ENCODE data around the gene ASIC5.
A peak's percentile ranks its signal among the peaks of the same experiment; 100 is the strongest.

The ASIC5 gene

GRCh38 chr4:155866177-155866576 is at the start of gene ASIC5:
TSS of gene ASIC5 (minus strand) at chr4:155866277. CDS start at chr4:155866226, 51 bp downstream.
- no peak for DNase-seq

- DNase-seq: no peak
Observed at GRCh38 chr4:155914782-155915181, 48.7 kb upstream of the ASIC5 start.

GRCh38 chr4:155911905-155912304 is 45.8 kb upstream of the ASIC5 start:
- no peak for DNase-seq

- DNase-seq: no peak
Observed at GRCh38 chr4:155909615-155910226, 43.6 kb upstream of the ASIC5 start.

- DNase-seq: no peak
Observed at GRCh38 chr4:155908187-155909139, 42.4 kb upstream of the ASIC5 start.

GRCh38 chr4:155907556-155907955 is 41.5 kb upstream of the ASIC5 start:
- DNase-seq: no peak

- no peak for DNase-seq
Observed at GRCh38 chr4:155906554-155907247, 40.6 kb upstream of the ASIC5 start.

GRCh38 chr4:155904331-155904730 is 38.3 kb upstream of the ASIC5 start:
- no peak for DNase-seq

- no peak for DNase-seq
Observed at GRCh38 chr4:155903453-155903852, 37.4 kb upstream of the ASIC5 start, which contains the start of gene TDO2. TSS of gene TDO2 (plus strand) at chr4:155903696. CDS start at chr4:155903759, 63 bp downstream.

- no peak for DNase-seq
Observed at GRCh38 chr4:155901013-155901412, 34.9 kb upstream of the ASIC5 start.

- no peak for DNase-seq
Observed at GRCh38 chr4:155900381-155900780, 34.3 kb upstream of the ASIC5 start.

- DNase-seq: no peak
Observed at GRCh38 chr4:155899891-155900290, 33.8 kb upstream of the ASIC5 start.

- DNase-seq: peak; percentile 23
Observed at GRCh38 chr4:155898371-155898770, 32.3 kb upstream of the ASIC5 start.

GRCh38 chr4:155891058-155891457 is 25.0 kb upstream of the ASIC5 start:
- no peak for DNase-seq

- no peak for DNase-seq
Observed at GRCh38 chr4:155889946-155890345, 23.9 kb upstream of the ASIC5 start.

GRCh38 chr4:155889031-155889793 is 23.1 kb upstream of the ASIC5 start:
- peak; percentile 7 for DNase-seq

- no peak for DNase-seq
Observed at GRCh38 chr4:155887847-155888570, 21.9 kb upstream of the ASIC5 start.

GRCh38 chr4:155887045-155887444 is 21.0 kb upstream of the ASIC5 start:
- no peak for DNase-seq

- no peak for DNase-seq
Observed at GRCh38 chr4:155885666-155886065, 19.6 kb upstream of the ASIC5 start.

- no peak for DNase-seq
Observed at GRCh38 chr4:155883895-155884294, 17.8 kb upstream of the ASIC5 start.

- no peak for DNase-seq
Observed at GRCh38 chr4:155881555-155881954, 15.5 kb upstream of the ASIC5 start.

- DNase-seq: no peak
Observed at GRCh38 chr4:155879767-155880166, 13.7 kb upstream of the ASIC5 start.
